NCI-H345 treated with DMSO at 0.1 percent for 48 hours (cell line): ENCODE data around the gene ENTPD3.

Source experiments
- DNase-seq: peaks from one replicate; lab custom pipeline; 2025; ENCODE audit not compliant: unreplicated experiment; lab: John Stamatoyannopoulos, UW

ENTPD3 gene

GRCh38 chr3:40387001-40387894, at the start of gene ENTPD3:
ENTPD3 (plus strand) TSS chr3:40387184; CDS start chr3:40388058, 874 bp downstream.
- DNase-seq, result no peak

- no peak for DNase-seq
These were observed 47.1 kb upstream of the ENTPD3 start for GRCh38 chr3:40339871-40340270.

GRCh38 chr3:40340541-40341170, 46.3 kb upstream of the ENTPD3 start:
- no peak for DNase-seq

- no peak for DNase-seq
These were observed 45.3 kb upstream of the ENTPD3 start for GRCh38 chr3:40341671-40342070.

- DNase-seq, result no peak
These were observed 36.5 kb upstream of the ENTPD3 start for GRCh38 chr3:40350529-40350928.

GRCh38 chr3:40355410-40355809, 31.6 kb upstream of the ENTPD3 start:
- DNase-seq, result no peak

- DNase-seq, result no peak
These were observed 28.5 kb upstream of the ENTPD3 start for GRCh38 chr3:40358454-40358853.

GRCh38 chr3:40363674-40364073, 23.3 kb upstream of the ENTPD3 start:
- no peak for DNase-seq

- DNase-seq, result no peak
These were observed 20.5 kb upstream of the ENTPD3 start for GRCh38 chr3:40366203-40367162.

- DNase-seq, result no peak
These were observed 17.3 kb upstream of the ENTPD3 start for GRCh38 chr3:40369716-40370115.

GRCh38 chr3:40377822-40378221, 9.2 kb upstream of the ENTPD3 start:
- DNase-seq, result no peak

- no peak for DNase-seq
These were observed 7.2 kb upstream of the ENTPD3 start for GRCh38 chr3:40379674-40380306.

GRCh38 chr3:40381904-40382616, 4.9 kb upstream of the ENTPD3 start:
- DNase-seq, result no peak

GRCh38 chr3:40382617-40382979, 4.4 kb upstream of the ENTPD3 start:
- DNase-seq, result no peak

GRCh38 chr3:40386213-40386612, 771 bp upstream of the ENTPD3 start:
- DNase-seq, result no peak

GRCh38 chr3:40387895-40388254, 891 bp downstream of the ENTPD3 start:
- peak; percentile 37 for DNase-seq

- DNase-seq, result no peak
These were observed 9.4 kb downstream of the ENTPD3 start for GRCh38 chr3:40396406-40396805.

GRCh38 chr3:40397129-40397528, 10.1 kb downstream of the ENTPD3 start:
- no peak for DNase-seq

GRCh38 chr3:40397912-40398311, 10.9 kb downstream of the ENTPD3 start:
- no peak for DNase-seq

- no peak for DNase-seq
These were observed 11.4 kb downstream of the ENTPD3 start for GRCh38 chr3:40398346-40398745.
